ENCODE results near the gene RHPN2.

DNA sequence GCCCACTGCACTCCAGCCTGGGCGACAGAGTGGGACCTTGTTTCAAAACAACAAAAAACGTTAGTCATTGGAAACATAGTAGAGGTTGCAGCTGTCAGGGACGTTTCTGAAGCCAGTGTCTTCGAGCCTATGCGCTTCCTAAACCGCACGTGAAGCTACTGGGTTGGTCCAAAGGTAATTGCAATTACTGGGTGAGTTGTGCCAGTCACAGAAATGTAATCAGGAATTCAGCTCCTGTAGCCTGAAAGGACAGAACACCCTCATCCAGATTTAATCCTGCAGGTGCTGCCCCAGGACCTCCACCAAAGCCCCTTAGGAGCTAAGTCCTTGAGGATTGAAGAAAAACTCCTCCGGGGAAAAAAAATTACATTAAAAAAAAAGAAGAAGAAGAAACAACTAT, 2.4 kb upstream of the RHPN2 start:
- no peak for TF ChIP-seq TCF12 (IDR thresholded peaks at IDR 0.05; ENCODE audit: low read depth)
- TF ChIP-seq, protein P1, sequence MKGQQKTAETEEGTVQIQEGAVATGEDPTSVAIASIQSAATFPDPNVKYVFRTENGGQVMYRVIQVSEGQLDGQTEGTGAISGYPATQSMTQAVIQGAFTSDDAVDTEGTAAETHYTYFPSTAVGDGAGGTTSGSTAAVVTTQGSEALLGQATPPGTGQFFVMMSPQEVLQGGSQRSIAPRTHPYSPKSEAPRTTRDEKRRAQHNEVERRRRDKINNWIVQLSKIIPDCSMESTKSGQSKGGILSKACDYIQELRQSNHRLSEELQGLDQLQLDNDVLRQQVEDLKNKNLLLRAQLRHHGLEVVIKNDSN (IDR thresholded peaks at IDR 0.05), result no peak
- TF ChIP-seq CREB1 (IDR thresholded peaks at IDR 0.05; ENCODE audit: low read depth), result no peak
- no peak for TF ChIP-seq FOXM1 (IDR thresholded peaks at IDR 0.05; ENCODE audit: borderline replicate concordance, low read depth)
- no peak for TF ChIP-seq EP300 (IDR thresholded peaks at IDR 0.05; ENCODE audit: borderline replicate concordance)
- TF ChIP-seq TAF1 (IDR thresholded peaks at IDR 0.05; ENCODE audit: low read depth), result no peak
